Thoracic aorta (tissue), 2 donors: ENCODE data around the gene MREG. TPM values are rescaled to one million over a fixed set of nuclear protein-coding genes. Genes with fewer than 3 reads are reported as not detected.

ENCODE experiments used
- ATAC-seq: fragments of 150-250 bp; one replicate; pipeline ENCODE4 v1.8.0; 2017; ENCODE audit warnings: low read depth; ENCODE audit not compliant: insufficient number of reproducible peaks, low FRiP score
- DNase-seq: peaks from one replicate; pipeline ENCODE4 v3.0.0-alpha.2; 2020; ENCODE audit warnings: low spot score
- H3K27ac ChIP-seq, 2 donors: fragments of 200-600 bp; sonication (generic); 1 replicate in 1 of 2; 2 replicates in 1 of 2; pipeline ENCODE4 v1.5.1; 2016; ENCODE audit warnings: mild to moderate bottlenecking in 2 of 2, moderate library complexity in 2 of 2
- H3K27me3 ChIP-seq: fragments of 200-600 bp; sonication (generic); replicated peaks from 2 replicates; pipeline ENCODE4 v1.6.0; 2016; ENCODE audit warnings: mild to moderate bottlenecking; ENCODE audit not compliant: insufficient read depth
- H3K36me3 ChIP-seq: fragments of 200-600 bp; sonication (generic); one replicate; pipeline ENCODE4 v1.5.1; 2016
- H3K4me1 ChIP-seq, 2 donors: fragments of 200-600 bp; sonication (generic); 1 replicate in 1 of 2; 2 replicates in 1 of 2; pipeline versions ENCODE4 v1.5.1 to v1.6.0; 2016; ENCODE audit warnings: low read depth in 2 of 2, mild to moderate bottlenecking in 1 of 2; ENCODE audit not compliant: control insufficient read depth in 1 of 2
- H3K4me3 ChIP-seq: fragments of 200-600 bp; sonication (generic); 2 replicates; pipeline ENCODE4 v1.5.1; 2016; ENCODE audit warnings: mild to moderate bottlenecking
- H3K9me3 ChIP-seq: fragments of 200-600 bp; sonication (generic); 2 replicates; pipeline ENCODE4 v1.5.1; 2016
- CTCF ChIP-seq: fragments of 200-600 bp; sonication (generic); IDR thresholded peaks from one replicate; pipeline ENCODE4 v1.5.1; 2019; ENCODE audit warnings: antibody characterized with exemption
- total RNA-seq, 2 donors: library from RNA; depleted of rRNA; stranded (reverse); fragments of >200 nt; gene quantifications; one replicate each; pipeline versions ENCODE4 v1.1.0 to v1.2.3, GENCODE V29; 2016

Gene MREG
- total RNA-seq, 2 donors from 2014 or later = 1.6 to 10.7 TPM

DNA sequence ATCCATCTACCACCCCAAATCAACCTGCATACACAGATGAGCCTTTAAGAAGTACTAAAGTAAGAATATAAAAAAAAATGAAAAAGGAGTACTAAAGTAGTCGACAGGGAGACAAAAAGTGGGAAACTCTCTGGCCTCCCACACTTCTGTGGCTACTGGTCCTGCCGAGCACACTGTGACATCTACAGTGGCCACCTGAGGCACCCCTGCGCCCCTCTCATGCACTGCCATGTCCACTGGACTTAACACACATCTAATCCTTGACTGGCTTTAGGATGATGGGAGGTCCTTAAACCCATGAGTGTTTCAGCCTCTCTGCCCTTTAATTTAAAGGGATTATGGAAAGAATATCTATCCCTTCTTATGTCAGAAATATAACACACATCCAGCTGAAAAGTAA is 71.2 kb downstream of the MREG start:
- DNase-seq (no peak), ATAC-seq (no peak)
- Histone ChIP-seq H3K4me3 (no peak overlapping the region), H3K27me3 (no peaks in the 10 kb centered on the region), H3K9me3 (no peaks in the 10 kb centered on the region), H3K36me3 (no peaks in the 10 kb centered on the region), H3K4me1 (no peaks in the 10 kb centered on the region), H3K27ac (no peak overlapping the region)
- no peak for TF ChIP-seq CTCF

GRCh38 chr2:215941726-215942125 is 71.6 kb downstream of the MREG start:
- no peak for TF ChIP-seq CTCF
- Histone ChIP-seq H3K4me3 (no peak overlapping the region), H3K27ac (no peak overlapping the region), H3K9me3 (no peaks in the 10 kb centered on the region), H3K36me3 (no peaks in the 10 kb centered on the region), H3K27me3 (no peaks in the 10 kb centered on the region), H3K4me1 (no peaks in the 10 kb centered on the region)
- DNase-seq (no peak), ATAC-seq (no peak)

DNA sequence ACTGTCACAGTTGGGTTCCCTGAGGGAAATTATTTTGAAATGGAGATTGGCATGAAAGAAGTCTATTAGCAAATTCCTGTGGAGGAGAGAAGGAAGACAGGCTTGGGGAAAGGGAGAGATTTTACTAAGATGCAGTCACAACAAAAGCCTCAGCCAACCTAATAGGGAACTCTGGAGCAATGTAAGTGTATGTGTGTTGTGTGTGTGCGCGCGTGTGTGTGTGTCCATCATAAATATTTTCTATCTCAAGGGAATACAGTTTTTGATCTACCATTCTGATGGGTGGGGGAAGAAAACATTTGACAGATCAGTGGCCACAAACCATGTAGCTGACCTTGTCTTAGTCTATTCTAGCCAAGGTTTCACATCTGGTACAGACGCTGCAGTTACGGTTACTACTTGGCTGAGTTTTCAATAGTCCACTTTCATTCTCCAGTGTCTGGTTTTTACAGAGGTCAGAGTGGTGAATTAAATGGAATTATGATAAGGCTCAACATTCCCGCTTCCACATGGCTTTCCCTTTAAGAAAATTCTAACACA is 72.6 kb downstream of the MREG start:
- Histone ChIP-seq H3K27ac (no peak overlapping the region), H3K27me3 (no peaks in the 10 kb centered on the region), H3K9me3 (no peaks in the 10 kb centered on the region), H3K36me3 (no peaks in the 10 kb centered on the region), H3K4me3 (no peak overlapping the region), H3K4me1 (no peaks in the 10 kb centered on the region)
- DNase-seq = no peak
- ATAC-seq = no peak
- TF ChIP-seq CTCF = no peak

DNA sequence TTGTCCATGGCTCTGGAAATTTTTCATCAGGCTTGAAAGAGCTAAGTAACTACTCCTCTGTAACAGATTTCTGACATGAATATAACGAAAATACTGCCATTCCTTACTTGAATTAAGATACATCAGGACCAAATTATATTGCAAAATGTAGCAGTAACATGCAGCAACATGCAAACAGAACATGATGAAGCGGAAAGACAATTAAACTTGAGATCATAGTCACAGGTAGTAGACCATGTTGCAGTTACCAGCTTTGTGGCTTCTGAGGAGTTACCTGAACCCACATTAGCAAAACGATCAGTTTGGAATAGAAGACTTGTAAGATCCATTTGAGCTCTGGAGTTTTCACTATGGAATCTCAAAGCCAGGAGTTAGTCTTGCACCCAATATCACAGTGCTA is 76.2 kb downstream of the MREG start:
- ATAC-seq (no peak), DNase-seq (no peak)
- Histone ChIP-seq H3K4me3 (no peak overlapping the region), H3K4me1 (no peaks in the 10 kb centered on the region), H3K27me3 (no peaks in the 10 kb centered on the region), H3K9me3 (no peaks in the 10 kb centered on the region), H3K27ac (no peak overlapping the region), H3K36me3 (no peaks in the 10 kb centered on the region)
- TF ChIP-seq CTCF = no peak

DNA sequence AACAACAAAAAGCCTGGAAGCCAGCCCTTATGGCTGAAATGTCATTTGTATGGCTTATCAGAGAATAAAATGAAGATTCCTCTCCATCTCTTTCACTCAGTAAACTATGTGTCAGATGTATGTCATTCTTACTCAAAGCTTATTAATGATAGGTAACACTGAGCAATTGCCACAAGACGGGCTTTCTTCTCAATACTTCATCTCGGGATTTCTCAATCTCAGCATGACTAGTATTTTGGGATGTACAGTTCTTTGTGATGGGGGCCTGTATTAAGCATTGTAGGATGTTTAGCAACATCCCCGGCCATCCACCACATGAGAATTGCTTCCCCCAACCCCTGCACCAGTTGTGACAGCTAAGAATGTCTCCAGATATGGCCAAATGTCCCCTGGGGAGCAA is 80.2 kb downstream of the MREG start:
- H3K4me3 ChIP-seq = no peak overlapping the region
- H3K27ac ChIP-seq = no peak overlapping the region

More for the DNA sequence above, 80.2 kb downstream of the MREG start:
- DNase-seq = no peak
- H3K36me3 ChIP-seq = no peaks in the 10 kb centered on the region
- TF ChIP-seq CTCF = no peak
- no peak for ATAC-seq
- peaks cover 0 to 9% of the 10 kb centered on the region in 2 donors for H3K4me1 ChIP-seq
- H3K9me3 ChIP-seq = no peaks in the 10 kb centered on the region
- no peaks in the 10 kb centered on the region for H3K27me3 ChIP-seq
